Stimulated activated CD4-positive, alpha-beta T cell treated with anti-CD3 and anti-CD28 coated beads, Interleukin-15, amount 100 ng/mL, for 48 hours (primary cell): Measurements from ENCODE around the gene TNS3.

Source experiments
- DNase-seq, 2 donors: peaks; one replicate each; pipeline ENCODE4 v3.0.0-alpha.2; 2020; ENCODE audit warnings: low read depth in 2 of 2

TNS3 gene

GRCh38 chr7:47303695-47304453, 278.0 kb downstream of the TNS3 start:
- no peak for DNase-seq

GRCh38 chr7:47303014-47303694, 278.8 kb downstream of the TNS3 start:
- no peak for DNase-seq

GRCh38 chr7:47302560-47302959, 279.4 kb downstream of the TNS3 start:
- DNase-seq: no peak

GRCh38 chr7:47301657-47302295, 280.1 kb downstream of the TNS3 start:
- DNase-seq: no peak

- no peak for DNase-seq
Measured at GRCh38 chr7:47301105-47301477, 280.8 kb downstream of the TNS3 start.

GRCh38 chr7:47300472-47301104, 281.3 kb downstream of the TNS3 start:
- DNase-seq: no peak

GRCh38 chr7:47299496-47299895, 282.4 kb downstream of the TNS3 start:
- DNase-seq: no peak

GRCh38 chr7:47298636-47299035, 283.3 kb downstream of the TNS3 start:
- no peak for DNase-seq

- DNase-seq: no peak
Measured at GRCh38 chr7:47297120-47297519, 284.8 kb downstream of the TNS3 start.

GRCh38 chr7:47295606-47296005, 286.3 kb downstream of the TNS3 start:
- DNase-seq: no peak

- DNase-seq: no peak
Measured at GRCh38 chr7:47294556-47295222, 287.2 kb downstream of the TNS3 start.

GRCh38 chr7:47293884-47294555, 287.9 kb downstream of the TNS3 start:
- no peak for DNase-seq

GRCh38 chr7:47292832-47293309, 289.0 kb downstream of the TNS3 start:
- DNase-seq: no peak

GRCh38 chr7:47291461-47292081, 290.3 kb downstream of the TNS3 start:
- DNase-seq: peak in 1 of 2 donors; percentile 13

- no peak for DNase-seq
Measured at GRCh38 chr7:47290867-47291266, 291.0 kb downstream of the TNS3 start.

- no peak for DNase-seq
Measured at GRCh38 chr7:47290466-47290865, 291.4 kb downstream of the TNS3 start.

GRCh38 chr7:47288060-47288459, 293.9 kb downstream of the TNS3 start:
- no peak for DNase-seq

GRCh38 chr7:47285860-47286491, 295.9 kb downstream of the TNS3 start:
- no peak for DNase-seq

GRCh38 chr7:47284691-47285635, 296.9 kb downstream of the TNS3 start:
- no peak for DNase-seq
